Liver (tissue), 9 donors: ENCODE measurements around the gene ADCY9. TPM values are rescaled to one million over a fixed set of nuclear protein-coding genes. Genes with fewer than 3 reads are reported as not detected.
"Not testable (repeated sequence)": the region's sequence is repeated elsewhere in the genome, so short reads cannot be mapped to it uniquely, and the experiment has no call there.

ENCODE experiments used
- DNase-seq: peaks from one replicate; pipeline ENCODE4 v3.0.0-alpha.2; 2017; ENCODE audit warnings: low spot score
- H3K27ac ChIP-seq, 2 donors: one replicate each; pipeline ENCODE4 v1.7.0; 2013; ENCODE audit warnings: inconsistent platforms in 2 of 2, low read length in 2 of 2, control low read depth in 1 of 2, low read depth in 1 of 2, mild to moderate bottlenecking in 1 of 2
- H3K27me3 ChIP-seq, 4 donors: one replicate each; pipeline versions ENCODE4 v1.6.1 to v1.7.0; 2013; ENCODE audit warnings: low read length in 3 of 4, inconsistent platforms in 1 of 4, mild to moderate bottlenecking in 1 of 4, moderate library complexity in 1 of 4; ENCODE audit not compliant: control insufficient read depth in 4 of 4, insufficient read depth in 4 of 4
- H3K36me3 ChIP-seq, 4 donors: one replicate each; pipeline versions ENCODE4 v1.6.1 to v1.7.0; 2013; ENCODE audit warnings: low read length in 3 of 4, mild to moderate bottlenecking in 3 of 4, low read depth in 1 of 4, moderate library complexity in 1 of 4; ENCODE audit not compliant: control insufficient read depth in 4 of 4, insufficient read depth in 3 of 4
- H3K4me1 ChIP-seq, 4 donors: one replicate each; pipeline versions ENCODE4 v1.6.1 to v1.7.0; 2013; ENCODE audit warnings: low read length in 3 of 4, mild to moderate bottlenecking in 3 of 4, moderate library complexity in 1 of 4; ENCODE audit not compliant: control insufficient read depth in 4 of 4, insufficient read depth in 4 of 4
- H3K4me3 ChIP-seq, 3 donors: one replicate each; pipeline versions ENCODE4 v1.6.1 to v1.7.0; 2013; ENCODE audit warnings: low read length in 3 of 3, control low read depth in 1 of 3, low read depth in 1 of 3, mild to moderate bottlenecking in 1 of 3
- H3K9ac ChIP-seq, 2 donors: one replicate each; pipeline ENCODE4 v1.7.0; 2013; ENCODE audit warnings: low read length in 2 of 2, mild to moderate bottlenecking in 2 of 2, moderate library complexity in 2 of 2, control low read depth in 1 of 2, low read depth in 1 of 2
- H3K9me3 ChIP-seq, 4 donors: one replicate each; pipeline versions ENCODE4 v1.6.1 to v1.7.0; 2013; ENCODE audit warnings: low read length in 3 of 4; ENCODE audit not compliant: control insufficient read depth in 4 of 4
- FOXA1 ChIP-seq: IDR thresholded peaks from 2 replicates; pipeline ENCODE4 v1.6.1; 2016; ENCODE audit warnings: antibody characterized with exemption
- FOXA2 ChIP-seq: IDR thresholded peaks from 2 replicates; pipeline ENCODE4 v1.6.1; 2016; ENCODE audit warnings: antibody characterized with exemption
- GABPA ChIP-seq, 2 donors: IDR thresholded peaks in 1 of 2; conservative IDR thresholded peaks in 1 of 2; 2 replicates each; pipeline ENCODE4 v1.6.1; 2016; ENCODE audit warnings: antibody characterized with exemption in 2 of 2, mild to moderate bottlenecking in 1 of 2, moderate library complexity in 1 of 2
- HNF4G ChIP-seq: IDR thresholded peaks from 2 replicates; pipeline ENCODE4 v1.6.1; 2016; ENCODE audit warnings: antibody characterized with exemption
- MAX ChIP-seq: IDR thresholded peaks from 2 replicates; pipeline ENCODE4 v1.6.1; 2016; ENCODE audit warnings: antibody characterized with exemption
- NR2F2 ChIP-seq: IDR thresholded peaks from 2 replicates; pipeline ENCODE4 v1.6.1; 2016; ENCODE audit warnings: antibody characterized with exemption
- REST ChIP-seq: IDR thresholded peaks from 2 replicates; pipeline ENCODE4 v1.6.1; 2016; ENCODE audit warnings: antibody characterized with exemption, mild to moderate bottlenecking
- RXRA ChIP-seq, 2 donors: IDR thresholded peaks; 2 replicates each; pipeline ENCODE4 v1.6.1; 2017 to 2018; ENCODE audit warnings: antibody characterized with exemption in 2 of 2, mild to moderate bottlenecking in 1 of 2
- SP1 ChIP-seq: IDR thresholded peaks from 2 replicates; pipeline ENCODE4 v1.6.1; 2018; ENCODE audit warnings: antibody characterized with exemption, mild to moderate bottlenecking
- TAF1 ChIP-seq: conservative IDR thresholded peaks from 2 replicates; pipeline ENCODE4 v1.6.1; 2016; ENCODE audit warnings: antibody characterized with exemption, mild to moderate bottlenecking
- YY1 ChIP-seq: IDR thresholded peaks from 2 replicates; pipeline ENCODE4 v1.6.1; 2016; ENCODE audit warnings: antibody characterized with exemption, mild to moderate bottlenecking
- WGBS: extraction: QIAGEN DNeasy Blood & Tissue Kit; methylation state at CpG from one replicate; pipeline ENCODE4 v1.1.7; 2013; 5-methylcytosine and 5-hydroxymethylcytosine counted together
- polyA plus RNA-seq, 2 donors: library from polyadenylated mRNA; stranded (reverse) in 1 of 2; unstranded in 1 of 2; fragments of 200-250 nt in 1 of 2; fragments of >200 nt in 1 of 2; fragmentation: Nextera tagmentation in 1 of 2; extraction: Ambion mirVana in 1 of 2; gene quantifications; one replicate each; pipeline versions ENCODE4 v1.2.1 to v1.2.3, GENCODE V29; 2013 to 2015
- total RNA-seq, 2 donors: library from RNA; depleted of rRNA; stranded (reverse); fragments of >200 nt; gene quantifications; one replicate each; pipeline ENCODE4 v1.2.3, GENCODE V29; 2014
- TF ChIP-seq, protein P1 (sequence below): IDR thresholded peaks from 2 replicates; pipeline ENCODE4 v1.6.1; 2016; ENCODE audit warnings: antibody characterized with exemption
- donor health status: healthy.
- donor health status: healthy.
- donor health status: healthy.
- donor health status: healthy.
- donor health status: healthy.

Gene ADCY9
- total and polyA plus RNA-seq, 4 donors: 3.6 to 25.1 (median 11.0) TPM

GRCh38 chr16:3945751-3946603, 170.3 kb downstream of the ADCY9 start:
- Histone ChIP-seq H3K27ac (no peak overlapping the region), H3K27me3 (no peaks in the 10 kb centered on the region), H3K9me3 (no peaks in the 10 kb centered on the region), H3K36me3 (no peaks in the 10 kb centered on the region), H3K4me1 (no peaks in the 10 kb centered on the region), H3K4me3 (no peak overlapping the region), H3K9ac (no peak overlapping the region)
- 67% methylated on average over 11 of the region's 11 CpGs for WGBS
- TF ChIP-seq MAX: no peak
- TF ChIP-seq SP1: no peak
- TF ChIP-seq GABPA (IDR thresholded peaks at IDR 0.05 in 1 of 2, conservative IDR thresholded peaks at IDR 0.05 in 1 of 2): no peak
- no peak for TF ChIP-seq NR2F2
- no peak for TF ChIP-seq FOXA2
- TF ChIP-seq, protein P1, sequence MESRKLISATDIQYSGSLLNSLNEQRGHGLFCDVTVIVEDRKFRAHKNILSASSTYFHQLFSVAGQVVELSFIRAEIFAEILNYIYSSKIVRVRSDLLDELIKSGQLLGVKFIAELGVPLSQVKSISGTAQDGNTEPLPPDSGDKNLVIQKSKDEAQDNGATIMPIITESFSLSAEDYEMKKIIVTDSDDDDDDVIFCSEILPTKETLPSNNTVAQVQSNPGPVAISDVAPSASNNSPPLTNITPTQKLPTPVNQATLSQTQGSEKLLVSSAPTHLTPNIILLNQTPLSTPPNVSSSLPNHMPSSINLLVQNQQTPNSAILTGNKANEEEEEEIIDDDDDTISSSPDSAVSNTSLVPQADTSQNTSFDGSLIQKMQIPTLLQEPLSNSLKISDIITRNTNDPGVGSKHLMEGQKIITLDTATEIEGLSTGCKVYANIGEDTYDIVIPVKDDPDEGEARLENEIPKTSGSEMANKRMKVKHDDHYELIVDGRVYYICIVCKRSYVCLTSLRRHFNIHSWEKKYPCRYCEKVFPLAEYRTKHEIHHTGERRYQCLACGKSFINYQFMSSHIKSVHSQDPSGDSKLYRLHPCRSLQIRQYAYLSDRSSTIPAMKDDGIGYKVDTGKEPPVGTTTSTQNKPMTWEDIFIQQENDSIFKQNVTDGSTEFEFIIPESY: no peak
- no peak for TF ChIP-seq TAF1
- no peak for TF ChIP-seq YY1
- no peak for TF ChIP-seq RXRA (IDR thresholded peaks at IDR 0.05)
- TF ChIP-seq REST: no peak
- TF ChIP-seq HNF4G: no peak
- TF ChIP-seq FOXA1: no peak
- DNase-seq: no peak

- H3K36me3 ChIP-seq, H3K27ac ChIP-seq, DNase-seq, H3K4me3 ChIP-seq, H3K9me3 ChIP-seq, H3K9ac ChIP-seq, H3K27me3 ChIP-seq, H3K4me1 ChIP-seq: not testable (repeated sequence)
- WGBS: 96% methylated on average over 2 of the region's 2 CpGs
Observed at GRCh38 chr16:3944457-3944856, 171.8 kb downstream of the ADCY9 start.

DNA sequence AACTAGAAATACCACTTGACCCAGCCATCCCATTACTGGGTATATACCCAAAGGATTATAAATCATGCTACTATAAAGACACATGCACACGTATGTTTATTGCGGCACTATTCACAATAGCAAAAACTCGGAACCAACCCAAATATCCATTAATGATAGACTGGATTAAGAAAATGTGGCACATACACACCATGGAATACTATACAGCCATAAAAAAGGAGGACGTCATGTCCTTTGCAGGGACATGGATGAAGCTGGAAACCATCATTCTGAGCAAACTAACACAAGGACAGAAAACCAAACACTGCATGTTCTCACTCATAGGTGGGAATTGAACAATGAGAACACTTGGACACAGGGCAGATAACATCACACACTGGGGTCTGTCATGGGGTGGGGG, 174.1 kb downstream of the ADCY9 start:
- H3K4me1 ChIP-seq, H3K9ac ChIP-seq, H3K27me3 ChIP-seq, H3K27ac ChIP-seq, H3K9me3 ChIP-seq, H3K36me3 ChIP-seq, DNase-seq, H3K4me3 ChIP-seq: not testable (repeated sequence)
- WGBS: 97% methylated on average over 4 of the region's 4 CpGs
